PC-9 (cell line): ENCODE data around the gene ZNF605. TPM values are rescaled to one million over a fixed set of nuclear protein-coding genes. Genes with fewer than 3 reads are reported as not detected.

Experiments
- Bru-seq: library from RNA; stranded (reverse); fragments of 400-500 nt; gene quantifications from one replicate; lab custom pipeline; 2021; lab: Mats Ljungman, UMichigan
- BruChase-seq, 2 experiments: library from RNA; stranded (reverse); fragments of 400-500 nt; gene quantifications; one replicate each; lab custom pipeline; 2021; lab: Mats Ljungman, UMichigan
- BruUV-seq: library from RNA; stranded (reverse); fragments of 400-500 nt; replicated peaks from 2 replicates; lab custom pipeline; 2021; lab: Mats Ljungman, UMichigan
- CTCF ChIA-PET: fragments of 300-600 bp; sonication (Branson Sonifier 250); formaldehyde crosslinking; loops from one replicate; lab custom pipeline; 2022; ENCODE audit warnings: antibody characterized with exemption; lab: Charles Lee
- POLR2A ChIA-PET: fragments of 300-600 bp; sonication (Branson Sonifier 250); formaldehyde crosslinking; loops from one replicate; lab custom pipeline; 2022; ENCODE audit warnings: antibody characterized with exemption; ENCODE audit not compliant: unreplicated experiment; lab: Charles Lee
- DNase-seq, 2 experiments: peaks; one replicate each; pipeline versions ENCODE4 v3.0.0 to v3.0.0-alpha.2; 2015 to 2022; ENCODE audit warnings: mixed read lengths in 1 of 2
- H2AFZ ChIP-seq: fragments of 200-600 bp; sonication (generic); 2 replicates; pipeline ENCODE4 v1.8.1; 2017; ENCODE audit warnings: antibody characterized with exemption
- H3F3A ChIP-seq: fragments of 200-600 bp; sonication (generic); 2 replicates; pipeline ENCODE4 v1.8.1; 2017; ENCODE audit warnings: antibody characterized with exemption, mild to moderate bottlenecking, low read depth; ENCODE audit not compliant: insufficient read depth
- H3K27ac ChIP-seq: fragments of 200-600 bp; sonication (generic); 2 replicates; pipeline ENCODE4 v1.6.1; 2016; ENCODE audit warnings: mixed run types
- H3K27me3 ChIP-seq: fragments of 200-600 bp; sonication (generic); 2 replicates; pipeline ENCODE4 v1.6.1; 2016; ENCODE audit warnings: low read depth, mixed run types; ENCODE audit not compliant: insufficient read depth
- H3K36me3 ChIP-seq: fragments of 200-600 bp; sonication (generic); 2 replicates; pipeline ENCODE4 v1.6.1; 2016; ENCODE audit warnings: low read depth, mixed run types
- H3K4me1 ChIP-seq: fragments of 200-600 bp; sonication (generic); replicated peaks from 2 replicates; pipeline ENCODE4 v1.6.1; 2016; ENCODE audit warnings: mixed run types; ENCODE audit not compliant: insufficient read depth
- H3K4me2 ChIP-seq: fragments of 200-600 bp; sonication (generic); 2 replicates; pipeline ENCODE4 v1.6.1; 2017; ENCODE audit warnings: mixed run types
- H3K4me3 ChIP-seq: fragments of 200-600 bp; sonication (generic); 2 replicates; pipeline ENCODE4 v1.6.1; 2016; ENCODE audit warnings: mixed run types
- H3K79me2 ChIP-seq: fragments of 200-600 bp; sonication (generic); 2 replicates; pipeline ENCODE4 v1.6.1; 2017; ENCODE audit warnings: low read depth, mixed run types
- H3K9me2 ChIP-seq: fragments of 200-600 bp; sonication (generic); 2 replicates; pipeline ENCODE4 v1.8.1; 2017; ENCODE audit warnings: mild to moderate bottlenecking; ENCODE audit not compliant: insufficient read depth
- H3K9me3 ChIP-seq: fragments of 200-600 bp; sonication (generic); 2 replicates; pipeline ENCODE4 v1.8.1; 2016; ENCODE audit warnings: low read depth; ENCODE audit not compliant: insufficient read depth
- H4K20me1 ChIP-seq: fragments of 200-600 bp; sonication (generic); 2 replicates; pipeline ENCODE4 v1.8.1; 2017; ENCODE audit not compliant: insufficient read depth
- EZH2 ChIP-seq: fragments of 200-600 bp; sonication (generic); IDR thresholded peaks from 2 replicates; pipeline ENCODE4 v1.8.0; 2017; ENCODE audit warnings: antibody characterized with exemption, low read depth
- intact Hi-C: fragments of 100-400 bp; cut with micrococcal nuclease; formaldehyde crosslinking; loops from one replicate; pipeline ENCODE4 v1.10.0; 2022; ENCODE audit not compliant: unreplicated experiment
- long read RNA-seq: library from polyadenylated mRNA; stranded (forward); transcript quantifications from one replicate; pipeline ENCODE4 v2.0.0, GENCODE V29; 2022
- total RNA-seq: library from RNA; stranded (reverse); gene quantifications from 2 replicates; pipeline ENCODE4 v1.2.3, GENCODE V29; 2021
- TF ChIP-seq, protein P1 (sequence below): fragments of 200-600 bp; sonication (generic); conservative IDR thresholded peaks from 2 replicates; pipeline ENCODE4 v1.6.1; 2017; ENCODE audit warnings: mixed run types, antibody characterized with exemption, mild to moderate bottlenecking, moderate library complexity

Gene ZNF605
- 10.9 and 13.5 TPM in 2 replicates for total RNA-seq
- Bru-seq, nascent RNA = percentile 62 among the genes with signal in this experiment
- BruChase-seq, experiment 1, labeled RNA remaining after a 2-hour chase = percentile 74 among the genes with signal in this experiment
- BruChase-seq, experiment 2, labeled RNA remaining after a 6-hour chase = percentile 68 among the genes with signal in this experiment
- long read RNA-seq, partial matches to known transcripts = 1 of 7 reads
- long read RNA-seq, other reads (novel, unspliced or antisense) = 5 of 7 reads

DNA sequence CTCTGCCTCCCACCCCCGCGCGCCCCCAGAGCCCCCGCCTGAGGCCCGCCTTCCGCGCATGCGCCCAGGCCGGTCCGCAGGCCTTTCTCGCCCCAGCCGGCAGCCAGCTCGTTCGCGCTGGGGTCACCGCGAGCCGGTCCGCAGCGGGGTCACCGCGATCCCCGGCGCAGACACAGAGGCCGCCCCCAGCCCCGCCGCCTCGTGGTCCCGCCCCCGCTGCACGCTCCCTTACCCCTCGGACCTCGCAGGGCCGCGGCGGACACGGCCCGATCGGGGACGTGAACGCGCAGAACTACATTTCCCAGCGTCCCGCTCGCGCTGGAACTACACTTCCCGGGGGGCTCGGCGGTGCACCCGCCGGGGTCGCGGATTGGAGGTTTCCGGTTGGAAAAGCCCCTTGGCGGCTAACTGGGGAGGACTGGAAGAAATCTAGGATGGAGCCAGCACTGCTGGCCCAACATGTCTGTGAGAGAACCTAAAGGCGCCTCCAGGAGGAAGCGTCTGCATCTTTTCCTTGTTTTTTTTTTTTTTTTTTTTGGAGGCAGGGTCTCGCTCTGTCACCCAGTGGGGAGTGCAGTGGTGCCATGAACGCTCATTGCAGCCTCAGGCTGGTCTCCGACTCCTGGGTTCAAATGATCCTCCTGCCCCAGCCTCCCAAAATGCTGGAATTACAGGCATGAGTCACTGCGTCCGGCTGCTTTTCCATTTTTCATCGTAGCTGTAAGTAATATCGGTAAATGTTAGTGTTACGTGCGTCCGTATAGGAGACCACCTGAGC is at the start of gene ZNF605:
Gene ZNF605, minus strand, starts transcription at position 296 of the 778 bp plus-strand sequence. CDS start 10,671 bp downstream, outside the sequence.
- Histone ChIP-seq H3K27ac (no peak within 1 kb of the TSS), H3K4me1 (no peaks in the 10 kb centered on the region), H4K20me1 (no peaks in the 10 kb centered on the region), H3K36me3 (no peaks in the 10 kb centered on the region), H3K4me3 (peak within 1 kb of the TSS; percentile 98), H2AFZ (peak within 1 kb of the TSS; percentile 100), H3F3A (peaks cover 21% of the 10 kb centered on the region), H3K4me2 (peak within 1 kb of the TSS; percentile 79), H3K27me3 (no peaks in the 10 kb centered on the region), H3K9me2 (no peaks in the 10 kb centered on the region), H3K9me3 (peaks cover 17% of the 10 kb centered on the region), H3K79me2 (0 out of 2 replicates have a peak, but pooled peaks cover 8% of the 10 kb centered on the region)
- BruUV-seq = TSS peak; percentile 60
- DNase-seq = peak; percentile 67 to 84
- TF ChIP-seq, protein P1, sequence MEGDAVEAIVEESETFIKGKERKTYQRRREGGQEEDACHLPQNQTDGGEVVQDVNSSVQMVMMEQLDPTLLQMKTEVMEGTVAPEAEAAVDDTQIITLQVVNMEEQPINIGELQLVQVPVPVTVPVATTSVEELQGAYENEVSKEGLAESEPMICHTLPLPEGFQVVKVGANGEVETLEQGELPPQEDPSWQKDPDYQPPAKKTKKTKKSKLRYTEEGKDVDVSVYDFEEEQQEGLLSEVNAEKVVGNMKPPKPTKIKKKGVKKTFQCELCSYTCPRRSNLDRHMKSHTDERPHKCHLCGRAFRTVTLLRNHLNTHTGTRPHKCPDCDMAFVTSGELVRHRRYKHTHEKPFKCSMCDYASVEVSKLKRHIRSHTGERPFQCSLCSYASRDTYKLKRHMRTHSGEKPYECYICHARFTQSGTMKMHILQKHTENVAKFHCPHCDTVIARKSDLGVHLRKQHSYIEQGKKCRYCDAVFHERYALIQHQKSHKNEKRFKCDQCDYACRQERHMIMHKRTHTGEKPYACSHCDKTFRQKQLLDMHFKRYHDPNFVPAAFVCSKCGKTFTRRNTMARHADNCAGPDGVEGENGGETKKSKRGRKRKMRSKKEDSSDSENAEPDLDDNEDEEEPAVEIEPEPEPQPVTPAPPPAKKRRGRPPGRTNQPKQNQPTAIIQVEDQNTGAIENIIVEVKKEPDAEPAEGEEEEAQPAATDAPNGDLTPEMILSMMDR = no peak
- no peak for TF ChIP-seq EZH2
- intact Hi-C loops = loop anchor here (1.0 to 2.0 kb wide), 5 partner anchors 30 to 225 kb away; partner anchors contain the start of genes CHFR, GOLGA3, ZNF140 and ZNF26
- ChIA-PET CTCF (interaction anchor here (0.6 kb wide), 1 partner anchor 30 kb away, joined by 3 read pairs; the partner anchor contains the start of gene ZNF26), POLR2A (interaction anchor here (0.7 kb wide), 1 partner anchor 124 kb away, joined by 3 read pairs; no protein-coding TSS in a partner anchor)

DNA sequence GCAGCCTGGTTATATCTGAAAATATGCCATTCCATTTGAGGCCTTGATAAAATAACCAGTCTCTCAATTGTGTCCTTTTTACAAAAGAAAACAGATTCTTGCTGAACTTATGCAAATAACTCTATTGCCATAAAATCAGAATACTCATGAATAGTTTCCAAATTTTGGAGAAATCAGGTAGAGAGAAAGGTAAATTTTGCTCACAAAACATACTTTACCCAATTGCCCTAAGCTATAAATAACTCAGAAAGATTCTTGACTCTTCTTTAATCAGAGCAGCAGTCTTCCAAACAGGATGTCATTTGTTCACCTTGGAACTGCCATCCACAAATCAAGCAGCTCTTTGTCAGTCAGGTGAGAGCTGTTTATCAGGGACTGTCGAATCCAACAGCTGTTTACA is 42.6 kb upstream of the ZNF605 start:
- Histone ChIP-seq H3K4me3 (no peak overlapping the region), H3F3A (no peaks in the 10 kb centered on the region), H4K20me1 (no peaks in the 10 kb centered on the region), H2AFZ (no peak overlapping the region), H3K27me3 (no peaks in the 10 kb centered on the region), H3K27ac (no peak overlapping the region), H3K4me1 (no peaks in the 10 kb centered on the region), H3K9me2 (no peaks in the 10 kb centered on the region), H3K36me3 (no peaks in the 10 kb centered on the region), H3K4me2 (no peak overlapping the region), H3K9me3 (peaks cover 35% of the 10 kb centered on the region), H3K79me2 (peaks cover 19% of the 10 kb centered on the region)
- ChIA-PET POLR2A (no interaction called here), CTCF (no interaction called here)
- TF ChIP-seq, protein P1 = no peak
- no peak for TF ChIP-seq EZH2
- intact Hi-C loops = no loop called here
- no TSS peak for BruUV-seq
- no peak for DNase-seq

DNA sequence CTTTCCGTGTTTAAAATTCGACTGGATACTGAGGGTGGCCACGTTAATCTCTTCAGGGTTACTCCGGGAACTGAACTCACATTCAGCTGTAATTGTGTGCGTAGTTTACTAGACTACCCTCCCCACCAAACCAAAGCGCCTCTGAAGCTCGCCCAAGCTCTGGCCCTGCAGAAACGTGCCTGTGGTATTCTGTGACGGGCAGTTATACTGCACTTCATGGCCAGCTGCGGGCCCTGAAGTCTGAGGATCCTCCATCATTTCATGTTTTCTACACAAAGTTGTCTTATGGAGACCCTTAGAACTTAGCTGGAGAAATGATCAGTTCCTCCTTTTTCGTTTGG is 30.7 kb upstream of the ZNF605 start:
- H3K27ac ChIP-seq = no peak overlapping the region
- peaks cover 12% of the 10 kb centered on the region for H3K4me1 ChIP-seq
- DNase-seq = no peak
- CTCF ChIA-PET = no interaction called here
- H3F3A ChIP-seq = no peaks in the 10 kb centered on the region
- TF ChIP-seq EZH2 = no peak
- TF ChIP-seq, protein P1 = no peak
- intact Hi-C loops = loop anchor here (1.0 to 2.0 kb wide), 6 partner anchors 31 to 194 kb away; partner anchors contain the start of genes CHFR, ZNF140, ZNF268 and ZNF605
- no peaks in the 10 kb centered on the region for H3K27me3 ChIP-seq
- no peaks in the 10 kb centered on the region for H4K20me1 ChIP-seq
- H3K36me3 ChIP-seq = peaks cover 17% of the 10 kb centered on the region
- peaks cover 27% of the 10 kb centered on the region for H3K9me3 ChIP-seq
- H3K4me2 ChIP-seq = peak overlapping the region; percentile 88
- peak overlapping the region; percentile 90 for H3K4me3 ChIP-seq
- POLR2A ChIA-PET = no interaction called here
- peaks cover 49% of the 10 kb centered on the region for H3K79me2 ChIP-seq
- no TSS peak for BruUV-seq
- H3K9me2 ChIP-seq = no peaks in the 10 kb centered on the region
- H2AFZ ChIP-seq = peak overlapping the region; percentile 99
